SU-DHL-6 (cell line): Measurements from ENCODE around the gene PASK.

Source experiments
- H2AFZ ChIP-seq: fragments of 200-600 bp; sonication (generic); 2 replicates; pipeline ENCODE4 v1.6.1; 2014; ENCODE audit warnings: low read depth, mild to moderate bottlenecking, moderate library complexity, mixed read lengths, antibody characterized with exemption, low read length; ENCODE audit not compliant: severe bottlenecking
- H3F3A ChIP-seq: fragments of 200-600 bp; shearing (Covaris generic); 2 replicates; pipeline ENCODE4 v1.6.0; 2016; ENCODE audit warnings: antibody characterized with exemption, mild to moderate bottlenecking; ENCODE audit not compliant: insufficient read depth
- H3K27ac ChIP-seq: fragments of 200-600 bp; sonication (generic); 2 replicates; pipeline ENCODE4 v1.5.1; 2016; ENCODE audit warnings: low read depth, mild to moderate bottlenecking, low read length, moderate library complexity, mixed read lengths
- H3K27me3 ChIP-seq: fragments of 200-600 bp; sonication (generic), shearing (Covaris generic); 2 replicates; pipeline ENCODE4 v1.6.0; 2014; ENCODE audit warnings: mild to moderate bottlenecking, low read length
- H3K36me3 ChIP-seq: fragments of 200-600 bp; sonication (generic); 2 replicates; pipeline ENCODE4 v1.6.1; 2014; ENCODE audit warnings: mild to moderate bottlenecking, low read length, mixed read lengths
- H3K4me2 ChIP-seq: fragments of 300-600, 200-600 bp; shearing (Covaris generic), sonication (generic); 2 replicates; pipeline ENCODE4 v1.6.0; 2014; ENCODE audit warnings: low read length, low read depth, mild to moderate bottlenecking; ENCODE audit not compliant: poor library complexity, severe bottlenecking
- H3K4me3 ChIP-seq: fragments of 200-600 bp; sonication (generic); 2 replicates; pipeline ENCODE4 v1.5.1; 2014; ENCODE audit warnings: antibody characterized with exemption, low read length, mild to moderate bottlenecking, mixed read lengths; ENCODE audit not compliant: insufficient read depth, poor library complexity, severe bottlenecking
- H3K79me2 ChIP-seq: fragments of 200-600 bp; sonication (generic); 2 replicates; pipeline ENCODE4 v1.6.1; 2014; ENCODE audit warnings: mild to moderate bottlenecking, low read length, moderate library complexity; ENCODE audit not compliant: insufficient read depth
- H3K9ac ChIP-seq: fragments of 200-600 bp; sonication (generic); 2 replicates; pipeline ENCODE4 v1.7.0; 2014; ENCODE audit warnings: mild to moderate bottlenecking, low read length
- H3K9me2 ChIP-seq: fragments of 200-600 bp; sonication (generic); replicated peaks from 2 replicates; pipeline ENCODE4 v1.6.1; 2014; ENCODE audit warnings: low read length; ENCODE audit not compliant: insufficient read depth
- H3K9me3 ChIP-seq: fragments of 200-600 bp; sonication (generic); 2 replicates; pipeline ENCODE4 v1.6.1; 2014; ENCODE audit warnings: low read length, mixed read lengths; ENCODE audit not compliant: insufficient read depth
- H4K20me1 ChIP-seq: fragments of 200-600 bp; sonication (generic); 2 replicates; pipeline ENCODE4 v1.6.1; 2014; ENCODE audit warnings: low read depth, mild to moderate bottlenecking, antibody characterized with exemption, low read length, moderate library complexity, mixed read lengths
- CTCF ChIP-seq: fragments of 200-600 bp; sonication (generic); IDR thresholded peaks from one replicate; pipeline ENCODE4 v1.5.1; 2017; ENCODE audit warnings: antibody characterized with exemption, mild to moderate bottlenecking, low read length, moderate library complexity; ENCODE audit not compliant: insufficient read depth, poor library complexity, severe bottlenecking
- EZH2phosphoT487 ChIP-seq: fragments of 200-600 bp; sonication (generic), shearing (Covaris generic); conservative IDR thresholded peaks from 2 replicates; pipeline ENCODE4 v1.6.1; 2018; ENCODE audit warnings: mild to moderate bottlenecking, antibody characterized with exemption, low read length, moderate library complexity, mixed read lengths

The PASK gene

DNA sequence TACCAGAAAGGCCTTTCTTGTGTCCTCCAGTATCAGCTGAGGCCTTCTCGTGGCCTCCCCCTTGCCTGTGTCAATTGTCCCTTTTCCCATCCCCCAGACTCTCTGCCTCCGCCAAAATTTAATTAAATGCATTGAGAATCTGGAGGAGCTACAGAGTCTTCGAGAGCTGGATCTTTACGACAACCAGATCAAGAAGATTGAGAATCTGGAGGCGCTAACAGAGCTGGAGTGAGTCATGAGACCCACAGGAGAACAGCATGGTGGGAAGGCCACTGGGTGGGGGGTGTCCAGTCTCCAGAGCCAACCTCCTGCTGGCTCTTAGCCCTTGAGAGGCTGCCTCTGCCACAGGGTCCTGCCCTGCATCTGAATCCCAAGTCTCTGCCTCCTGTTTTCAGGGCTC lies 9.8 kb upstream of the PASK start:
- Histone ChIP-seq H3K9ac (no peak overlapping the region), H4K20me1 (no peaks in the 10 kb centered on the region), H3K4me2 (no peak overlapping the region), H3K79me2 (no peaks in the 10 kb centered on the region), H3K9me3 (no peaks in the 10 kb centered on the region), H3K27ac (no peak overlapping the region), H3K9me2 (no peaks in the 10 kb centered on the region), H3K4me3 (no peak overlapping the region), H3K36me3 (no peaks in the 10 kb centered on the region), H2AFZ (no peak overlapping the region), H3K27me3 (no peaks in the 10 kb centered on the region), H3F3A (no peaks in the 10 kb centered on the region)
- no peak for TF ChIP-seq CTCF
- no peak for TF ChIP-seq EZH2phosphoT487

DNA sequence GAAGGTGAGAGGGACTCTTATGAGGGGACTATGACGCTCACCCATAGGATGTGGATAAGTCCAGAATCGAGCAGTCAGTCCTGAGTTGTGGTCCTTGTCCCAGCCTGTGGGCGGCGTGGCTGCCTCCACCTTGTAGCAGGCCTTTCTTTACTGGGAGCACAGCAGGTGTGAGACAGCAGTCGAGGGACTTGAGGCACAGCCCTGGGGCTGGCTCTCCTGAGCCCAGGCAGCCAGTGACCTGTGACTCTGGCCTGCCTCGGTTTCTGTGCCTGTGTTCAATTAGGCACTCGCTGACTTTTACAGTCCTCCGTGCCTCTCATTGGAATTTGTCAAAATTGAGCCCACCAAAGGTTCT lies 9.3 kb upstream of the PASK start:
- Histone ChIP-seq H3K4me3 (no peak overlapping the region), H3K79me2 (no peaks in the 10 kb centered on the region), H2AFZ (no peak overlapping the region), H3K9me2 (no peaks in the 10 kb centered on the region), H3K27me3 (no peaks in the 10 kb centered on the region), H3K36me3 (no peaks in the 10 kb centered on the region), H3F3A (no peaks in the 10 kb centered on the region), H3K9me3 (no peaks in the 10 kb centered on the region), H3K4me2 (no peak overlapping the region), H4K20me1 (no peaks in the 10 kb centered on the region), H3K27ac (no peak overlapping the region), H3K9ac (no peak overlapping the region)
- TF ChIP-seq CTCF (no peak), EZH2phosphoT487 (no peak)

GRCh38 chr2:241157841-241158545 lies 8.7 kb upstream of the PASK start:
- Histone ChIP-seq H3K9me2 (no peaks in the 10 kb centered on the region), H4K20me1 (no peaks in the 10 kb centered on the region), H3K9ac (no peak overlapping the region), H3K9me3 (no peaks in the 10 kb centered on the region), H3K27me3 (no peaks in the 10 kb centered on the region), H3K4me3 (no peak overlapping the region), H3K36me3 (no peaks in the 10 kb centered on the region), H3F3A (no peaks in the 10 kb centered on the region), H3K79me2 (no peaks in the 10 kb centered on the region), H3K4me2 (no peak overlapping the region), H2AFZ (no peak overlapping the region), H3K27ac (no peak overlapping the region)
- no peak for TF ChIP-seq CTCF
- TF ChIP-seq EZH2phosphoT487: no peak
